OCI-LY7 (cell line): ENCODE measurements around the gene ATP8B2. TPM values are rescaled to one million over a fixed set of nuclear protein-coding genes. Genes with fewer than 3 reads are reported as not detected.

Experiments used
- BruUV-seq: library from RNA; stranded (reverse); fragments of 400-500 nt; replicated peaks from 2 replicates; lab custom pipeline; 2021; lab: Mats Ljungman, UMichigan
- CTCF ChIA-PET: fragments of 300-600 bp; sonication (Branson Sonifier 250); formaldehyde crosslinking; loops from one replicate; lab custom pipeline; 2022; ENCODE audit warnings: antibody characterized with exemption; ENCODE audit not compliant: unreplicated experiment; lab: Charles Lee
- POLR2A ChIA-PET: fragments of 300-600 bp; sonication (Branson Sonifier 250); formaldehyde crosslinking; loops from one replicate; lab custom pipeline; 2022; ENCODE audit warnings: antibody characterized with exemption; lab: Charles Lee
- DNase-seq: peaks from one replicate; pipeline ENCODE4 v3.0.0-alpha.2; 2015; ENCODE audit warnings: low spot score
- H2AFZ ChIP-seq: fragments of 200-600 bp; sonication (generic), shearing (Covaris generic); 2 replicates; pipeline ENCODE4 v1.6.1; 2014; ENCODE audit warnings: mild to moderate bottlenecking, antibody characterized with exemption, low read length, moderate library complexity
- H3K27ac ChIP-seq: fragments of 200-600 bp; sonication (generic); 2 replicates; pipeline ENCODE4 v1.5.1; 2014; ENCODE audit warnings: mixed run types, low read depth, mild to moderate bottlenecking, moderate library complexity, low read length, inconsistent platforms; ENCODE audit not compliant: poor library complexity, severe bottlenecking
- H3K36me3 ChIP-seq: fragments of 200-600 bp; sonication (generic); 2 replicates; pipeline ENCODE4 v1.6.1; 2014; ENCODE audit warnings: mild to moderate bottlenecking, antibody characterized with exemption, low read length, moderate library complexity, mixed read lengths; ENCODE audit not compliant: insufficient read depth
- H3K4me1 ChIP-seq: fragments of 200-600 bp; sonication (generic); 2 replicates; pipeline ENCODE4 v1.5.1; 2014; ENCODE audit warnings: mild to moderate bottlenecking, low read length; ENCODE audit not compliant: insufficient read depth, poor library complexity, severe bottlenecking
- H3K4me2 ChIP-seq: fragments of 200-600 bp; sonication (generic); 2 replicates; pipeline ENCODE4 v1.6.1; 2014; ENCODE audit warnings: mild to moderate bottlenecking, low read length
- H3K4me3 ChIP-seq: fragments of 200-600 bp; sonication (generic); 2 replicates; pipeline ENCODE4 v1.5.1; 2014; ENCODE audit warnings: mild to moderate bottlenecking, low read depth, low read length; ENCODE audit not compliant: poor library complexity, severe bottlenecking
- H3K79me2 ChIP-seq: fragments of 200-600 bp; sonication (generic); 2 replicates; pipeline ENCODE4 v1.6.1; 2016; ENCODE audit warnings: low read depth, mild to moderate bottlenecking, low read length, moderate library complexity, mixed read lengths; ENCODE audit not compliant: insufficient read depth
- H3K9me2 ChIP-seq: fragments of 200-600 bp; sonication (generic); 2 replicates; pipeline ENCODE4 v1.6.1; 2016; ENCODE audit warnings: mild to moderate bottlenecking, low read length, mixed read lengths; ENCODE audit not compliant: insufficient read depth
- H3K9me3 ChIP-seq: fragments of 200-600 bp; sonication (generic); 2 replicates; pipeline ENCODE4 v1.6.1; 2014; ENCODE audit warnings: mild to moderate bottlenecking, mixed run types, low read length, mixed read lengths
- H4K20me1 ChIP-seq: fragments of 200-600 bp; sonication (generic); 2 replicates; pipeline ENCODE4 v1.6.1; 2014; ENCODE audit warnings: mild to moderate bottlenecking, antibody characterized with exemption, low read length, moderate library complexity, mixed read lengths; ENCODE audit not compliant: insufficient read depth
- EZH2phosphoT487 ChIP-seq: fragments of 200-600 bp; sonication (generic); IDR thresholded peaks from 2 replicates; pipeline ENCODE4 v1.6.1; 2018; ENCODE audit warnings: low read depth, borderline replicate concordance, mild to moderate bottlenecking, mixed run types, antibody characterized with exemption, low read length, moderate library complexity, mixed read lengths
- intact Hi-C: fragments of 100-400 bp; cut with micrococcal nuclease; formaldehyde crosslinking; loops from one replicate; pipeline ENCODE4 v1.10.0; 2022; ENCODE audit not compliant: unreplicated experiment
- total RNA-seq, 2 experiments: library from RNA; depleted of rRNA in 1 of 2; stranded (reverse); fragments of >200 nt in 1 of 2; shearing (Covaris generic) in 1 of 2; gene quantifications; 2 replicates each; pipeline ENCODE4 v1.2.3, GENCODE V29; 2014 to 2022
- TF ChIP-seq, protein P1 (sequence below): fragments of 200-600 bp; sonication (generic); conservative IDR thresholded peaks from 2 replicates; pipeline ENCODE4 v1.5.1; 2014; ENCODE audit warnings: mild to moderate bottlenecking, antibody characterized with exemption, low read length, moderate library complexity, mixed read lengths

The ATP8B2 gene
- total RNA-seq, 2 experiments from 2014 or later, result 11.5 to 28.8 TPM

DNA sequence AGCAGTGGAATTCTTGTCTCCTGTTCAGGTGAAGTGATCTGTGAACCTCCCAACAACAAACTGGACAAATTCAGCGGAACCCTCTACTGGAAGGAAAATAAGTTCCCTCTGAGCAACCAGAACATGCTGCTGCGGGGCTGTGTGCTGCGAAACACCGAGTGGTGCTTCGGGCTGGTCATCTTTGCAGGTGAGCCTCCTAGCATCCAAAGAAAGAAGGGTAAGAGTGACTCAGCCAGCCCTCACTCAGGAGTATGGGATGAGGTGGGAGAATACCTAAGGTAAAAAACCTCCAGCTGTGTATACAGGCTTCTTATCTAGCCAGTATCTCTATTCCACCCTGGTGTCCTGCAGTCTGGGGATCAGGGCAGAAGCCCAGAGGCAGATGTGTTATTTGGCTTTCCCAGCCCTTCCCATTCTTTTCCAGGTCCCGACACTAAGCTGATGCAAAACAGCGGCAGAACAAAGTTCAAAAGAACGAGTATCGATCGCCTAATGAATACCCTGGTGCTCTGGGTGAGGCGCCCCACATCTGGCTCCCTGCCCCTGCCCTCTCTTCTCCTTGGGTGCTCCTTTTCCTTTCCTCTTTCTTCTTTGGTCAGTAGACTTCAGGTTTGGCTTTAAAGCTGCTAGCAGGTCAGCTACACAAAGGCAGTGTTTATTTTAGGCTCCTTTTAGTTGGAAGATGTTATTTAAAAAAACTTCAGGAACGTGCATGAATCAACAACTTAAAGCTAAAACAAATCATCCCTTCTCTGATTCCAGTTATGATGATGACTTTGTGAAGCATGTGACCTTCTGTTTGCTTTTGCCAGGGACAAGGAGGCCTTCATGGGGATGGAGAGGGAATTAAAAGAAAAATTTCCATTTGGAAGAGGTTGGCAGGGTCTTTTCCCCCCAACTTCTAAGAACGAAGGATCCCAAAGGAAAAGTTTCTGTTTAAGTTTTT, 9.0 kb downstream of the ATP8B2 start:
- H3K36me3 ChIP-seq, result peaks cover 25% of the 10 kb centered on the region; the same call in 1 of the 2 replicates
- H3K9me3 ChIP-seq, result no peaks in the 10 kb centered on the region
- peaks cover 9% of the 10 kb centered on the region for H3K4me1 ChIP-seq
- no peak overlapping the region for H2AFZ ChIP-seq
- H4K20me1 ChIP-seq, result no peaks in the 10 kb centered on the region
- no peak for DNase-seq
- CTCF ChIA-PET, result interaction anchor here (1.1 to 1.7 kb wide), 2 partner anchors 8 to 12 kb away, joined by 3 to 5 read pairs; no protein-coding TSS in a partner anchor
- H3K27ac ChIP-seq, result no peak overlapping the region
- POLR2A ChIA-PET, result interaction anchor here (0.7 to 1.2 kb wide), 4 partner anchors 40 to 263 kb away, joined by 3 read pairs; no protein-coding TSS in a partner anchor
- no peak overlapping the region for H3K4me2 ChIP-seq
- BruUV-seq, result no TSS peak
- intact Hi-C loops, result loop anchor here (1.0 kb wide), 3 partner anchors 8 to 148 kb away; no protein-coding TSS in a partner anchor
- TF ChIP-seq EZH2phosphoT487, result no peak
- TF ChIP-seq, protein P1, sequence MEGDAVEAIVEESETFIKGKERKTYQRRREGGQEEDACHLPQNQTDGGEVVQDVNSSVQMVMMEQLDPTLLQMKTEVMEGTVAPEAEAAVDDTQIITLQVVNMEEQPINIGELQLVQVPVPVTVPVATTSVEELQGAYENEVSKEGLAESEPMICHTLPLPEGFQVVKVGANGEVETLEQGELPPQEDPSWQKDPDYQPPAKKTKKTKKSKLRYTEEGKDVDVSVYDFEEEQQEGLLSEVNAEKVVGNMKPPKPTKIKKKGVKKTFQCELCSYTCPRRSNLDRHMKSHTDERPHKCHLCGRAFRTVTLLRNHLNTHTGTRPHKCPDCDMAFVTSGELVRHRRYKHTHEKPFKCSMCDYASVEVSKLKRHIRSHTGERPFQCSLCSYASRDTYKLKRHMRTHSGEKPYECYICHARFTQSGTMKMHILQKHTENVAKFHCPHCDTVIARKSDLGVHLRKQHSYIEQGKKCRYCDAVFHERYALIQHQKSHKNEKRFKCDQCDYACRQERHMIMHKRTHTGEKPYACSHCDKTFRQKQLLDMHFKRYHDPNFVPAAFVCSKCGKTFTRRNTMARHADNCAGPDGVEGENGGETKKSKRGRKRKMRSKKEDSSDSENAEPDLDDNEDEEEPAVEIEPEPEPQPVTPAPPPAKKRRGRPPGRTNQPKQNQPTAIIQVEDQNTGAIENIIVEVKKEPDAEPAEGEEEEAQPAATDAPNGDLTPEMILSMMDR, result no peak
- no peak overlapping the region for H3K4me3 ChIP-seq
- no peaks in the 10 kb centered on the region for H3K9me2 ChIP-seq
- no peaks in the 10 kb centered on the region for H3K79me2 ChIP-seq

DNA sequence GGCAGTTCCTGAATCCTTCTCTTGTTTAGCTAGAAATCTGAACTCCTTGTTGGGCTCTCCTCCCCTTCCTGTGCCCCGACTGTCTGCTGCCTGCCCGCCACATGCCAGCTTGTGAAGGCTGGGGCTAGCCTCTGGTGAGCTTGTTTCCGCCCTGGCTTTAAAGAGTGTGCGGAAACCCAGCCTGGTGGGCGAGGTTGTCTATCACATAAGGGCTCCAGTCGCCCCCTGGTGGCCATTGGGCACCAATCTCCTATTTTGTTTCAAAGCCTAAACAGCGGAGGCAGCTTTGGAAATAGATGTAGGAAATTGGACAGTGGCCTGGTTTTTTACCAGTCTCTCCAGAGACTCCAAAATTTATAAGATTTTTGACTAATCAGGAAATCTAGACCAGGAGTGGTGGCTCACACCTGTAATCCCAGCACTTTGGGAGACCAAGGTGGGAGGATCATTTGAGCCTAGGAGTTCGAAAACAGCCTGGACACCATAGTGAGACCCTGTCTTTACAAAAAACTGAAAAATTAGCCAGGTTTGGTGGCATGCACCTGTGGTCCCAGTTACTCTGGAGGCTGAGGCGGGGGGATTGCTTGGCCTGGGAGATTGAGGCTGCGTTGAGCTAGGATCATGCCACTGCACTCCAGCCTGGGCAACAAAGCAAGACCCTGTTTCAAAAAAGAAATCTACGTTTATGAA, 9.8 kb downstream of the ATP8B2 start:
- no TSS peak for BruUV-seq
- peaks cover 8% of the 10 kb centered on the region for H3K4me1 ChIP-seq
- no peaks in the 10 kb centered on the region for H3K9me2 ChIP-seq
- no peaks in the 10 kb centered on the region for H3K79me2 ChIP-seq
- intact Hi-C loops, result loop anchor here (1.0 kb wide), 3 partner anchors 9 to 149 kb away; no protein-coding TSS in a partner anchor
- DNase-seq, result peak; percentile 89
- TF ChIP-seq, protein P1, result peak; percentile 95
- no peak for TF ChIP-seq EZH2phosphoT487
- no peak overlapping the region for H3K4me2 ChIP-seq
- H3K4me3 ChIP-seq, result no peak overlapping the region
- no peaks in the 10 kb centered on the region for H3K9me3 ChIP-seq
- POLR2A ChIA-PET, result interaction anchor here (0.8 to 1.3 kb wide), 3 partner anchors 8 to 136 kb away, joined by 3 to 6 read pairs (median 3); no protein-coding TSS in a partner anchor
- no peaks in the 10 kb centered on the region for H4K20me1 ChIP-seq
- no peak overlapping the region for H2AFZ ChIP-seq
- CTCF ChIA-PET, result interaction anchor here (0.6 to 1.7 kb wide), 2 partner anchors 9 to 33 kb away, joined by 5 read pairs; no protein-coding TSS in a partner anchor
- H3K36me3 ChIP-seq, result peaks cover 25% of the 10 kb centered on the region; the same call in 1 of the 2 replicates
- H3K27ac ChIP-seq, result no peak overlapping the region
